ENCODE data around the gene USP30.

The USP30 gene

GRCh38 chr12:109098183-109098604 is 45.8 kb downstream of the USP30 start:
- peak; percentile 63 for DNase-seq

GRCh38 chr12:109098651-109099050 is 46.3 kb downstream of the USP30 start:
- DNase-seq, result no peak

GRCh38 chr12:109099431-109100020 is 47.1 kb downstream of the USP30 start:
- DNase-seq, result no peak

GRCh38 chr12:109100741-109101140 is 48.4 kb downstream of the USP30 start:
- no peak for DNase-seq

- no peak for DNase-seq
Observed at GRCh38 chr12:109102491-109102890, 50.1 kb downstream of the USP30 start.

GRCh38 chr12:109105176-109105575 is 52.8 kb downstream of the USP30 start:
- no peak for DNase-seq

GRCh38 chr12:109109746-109110350 is 57.5 kb downstream of the USP30 start:
- DNase-seq, result no peak

GRCh38 chr12:109110988-109111495 is 58.7 kb downstream of the USP30 start:
- DNase-seq, result peak; percentile 73

GRCh38 chr12:109112720-109113465 is 60.5 kb downstream of the USP30 start:
- no peak for DNase-seq

GRCh38 chr12:109113661-109114321 is 61.4 kb downstream of the USP30 start:
- DNase-seq, result no peak

- DNase-seq, result no peak
Observed at GRCh38 chr12:109114644-109115043, 62.3 kb downstream of the USP30 start.

- no peak for DNase-seq
Observed at GRCh38 chr12:109115404-109115757, 63.0 kb downstream of the USP30 start.

GRCh38 chr12:109115758-109116610 is 63.6 kb downstream of the USP30 start, which contains the start of gene ACACB:
TSS of gene ACACB (plus strand) at chr12:109116587. CDS start at chr12:109139406, 22,819 bp downstream.
- no peak for DNase-seq

GRCh38 chr12:109116611-109116949 is 64.2 kb downstream of the USP30 start:
- DNase-seq, result no peak

- no peak for DNase-seq
Observed at GRCh38 chr12:109120095-109120494, 67.7 kb downstream of the USP30 start.

- DNase-seq, result no peak
Observed at GRCh38 chr12:109120557-109120956, 68.2 kb downstream of the USP30 start.

- DNase-seq, result no peak
Observed at GRCh38 chr12:109121346-109121880, 69.0 kb downstream of the USP30 start.

GRCh38 chr12:109124878-109125648 is 72.7 kb downstream of the USP30 start:
- DNase-seq, result no peak

GRCh38 chr12:109125791-109126190 is 73.4 kb downstream of the USP30 start:
- DNase-seq, result no peak

- DNase-seq, result no peak
Observed at GRCh38 chr12:109126784-109127183, 74.4 kb downstream of the USP30 start.

Measured in fibroblast of skin of back (primary cell).